GM18526 (cell line): Measurements from ENCODE around the gene SLC39A9.

ENCODE experiments used
- POLR2A ChIP-seq: IDR thresholded peaks from 3 replicates; pipeline ENCODE4 v1.6.1; 2011; ENCODE audit not compliant: insufficient read length; ENCODE audit errors: extremely low read depth

Gene SLC39A9

GRCh38 chr14:69481815-69482568 lies 83.5 kb downstream of the SLC39A9 start:
- TF ChIP-seq POLR2A = no peak

- no peak for TF ChIP-seq POLR2A
These were observed 85.4 kb downstream of the SLC39A9 start for GRCh38 chr14:69483765-69484443.

GRCh38 chr14:69484444-69485314 lies 86.2 kb downstream of the SLC39A9 start, which contains the start of gene PLEKHD1:
Gene PLEKHD1, plus strand, starts transcription at chr14:69484728. Its CDS starts 238 bp downstream, at chr14:69484966.
- TF ChIP-seq POLR2A = no peak

GRCh38 chr14:69485315-69485660 lies 86.8 kb downstream of the SLC39A9 start:
- no peak for TF ChIP-seq POLR2A

- no peak for TF ChIP-seq POLR2A
These were observed 87.2 kb downstream of the SLC39A9 start for GRCh38 chr14:69485701-69486100.

GRCh38 chr14:69487226-69487625 lies 88.7 kb downstream of the SLC39A9 start:
- TF ChIP-seq POLR2A = no peak

- no peak for TF ChIP-seq POLR2A
These were observed 89.3 kb downstream of the SLC39A9 start for GRCh38 chr14:69487771-69488170.

GRCh38 chr14:69489495-69489894 lies 91.0 kb downstream of the SLC39A9 start:
- no peak for TF ChIP-seq POLR2A

- TF ChIP-seq POLR2A = no peak
These were observed 91.9 kb downstream of the SLC39A9 start for GRCh38 chr14:69490219-69490918.

GRCh38 chr14:69491193-69491592 lies 92.7 kb downstream of the SLC39A9 start:
- TF ChIP-seq POLR2A = no peak

- no peak for TF ChIP-seq POLR2A
These were observed 94.5 kb downstream of the SLC39A9 start for GRCh38 chr14:69493038-69493437.

- no peak for TF ChIP-seq POLR2A
These were observed 95.3 kb downstream of the SLC39A9 start for GRCh38 chr14:69493791-69494190.

GRCh38 chr14:69495341-69495921 lies 96.9 kb downstream of the SLC39A9 start:
- TF ChIP-seq POLR2A = no peak

- TF ChIP-seq POLR2A = no peak
These were observed 100.9 kb downstream of the SLC39A9 start for GRCh38 chr14:69499436-69499835.

GRCh38 chr14:69500096-69500495 lies 101.6 kb downstream of the SLC39A9 start:
- no peak for TF ChIP-seq POLR2A
